ENCODE results near the gene CHMP1A.
"Not testable (repeated sequence)": the region's sequence is repeated elsewhere in the genome, so short reads cannot be mapped to it uniquely, and the experiment has no call there.

CHMP1A gene

DNA sequence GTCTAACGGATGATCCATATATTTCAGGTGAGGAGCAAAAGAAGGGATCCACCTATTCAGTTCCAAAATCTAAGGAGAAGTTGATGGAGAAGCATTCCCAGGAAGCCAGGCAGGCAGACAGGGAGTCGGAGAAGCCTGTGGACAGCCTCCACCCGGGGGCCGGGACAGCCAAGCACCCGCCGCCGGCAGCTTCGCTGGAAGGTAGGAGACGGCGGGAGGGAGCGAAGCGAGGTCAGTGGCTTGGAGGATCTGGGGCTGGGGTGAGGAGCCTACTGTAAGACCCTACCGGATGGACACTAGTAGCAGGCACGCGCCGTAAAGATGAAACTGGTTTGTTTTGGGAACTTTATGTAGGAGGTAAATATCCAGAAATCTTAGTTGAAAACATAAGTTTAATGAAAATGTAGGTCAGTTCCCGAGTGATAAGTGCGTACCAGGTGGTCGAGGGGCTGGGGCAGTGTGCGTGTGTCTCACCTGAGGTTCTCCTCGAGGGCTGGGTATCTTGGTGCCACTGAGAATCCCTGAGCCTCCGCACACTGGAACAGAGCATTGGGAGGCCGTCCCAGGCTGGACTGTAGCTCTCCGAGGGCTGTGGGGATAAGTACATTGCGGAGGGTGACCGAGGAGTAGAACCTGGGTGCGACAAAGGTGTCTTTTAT lies 842 bp upstream of the CHMP1A start:
- peak in 1 of 2 experiments; percentile 41 for DNase-seq

GRCh38 chr16:89656435-89657121 lies 930 bp downstream of the CHMP1A start:
- DNase-seq, result no peak

DNA sequence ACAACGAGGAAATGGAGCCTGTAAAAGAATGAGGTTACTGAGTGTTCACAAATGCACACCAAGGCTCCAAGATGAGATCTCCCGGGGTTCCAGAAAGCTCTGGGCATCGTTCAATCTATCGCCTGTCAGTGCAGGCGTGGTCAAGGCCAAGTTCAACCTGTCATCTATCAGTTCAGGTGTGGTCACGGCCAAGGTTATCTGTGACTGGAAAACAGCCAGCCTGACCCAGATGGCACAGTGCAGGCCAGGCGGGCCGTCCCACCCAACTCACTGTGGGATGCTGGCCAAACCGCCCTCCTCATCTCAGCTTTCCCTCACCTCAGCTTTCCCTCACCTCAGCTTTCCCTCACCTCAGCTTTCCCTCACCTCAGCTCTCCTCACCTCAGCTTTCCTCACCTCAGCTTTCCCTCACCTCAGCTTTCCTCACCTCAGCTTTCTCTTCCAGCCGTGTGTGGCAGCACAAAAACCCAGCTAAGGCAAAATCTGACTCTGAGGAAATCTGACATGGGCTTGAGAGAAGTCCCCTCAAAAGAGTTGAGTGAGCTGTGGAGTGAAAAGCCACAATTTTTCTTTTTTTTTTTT lies 2.4 kb downstream of the CHMP1A start:
- DNase-seq, result no peak

DNA sequence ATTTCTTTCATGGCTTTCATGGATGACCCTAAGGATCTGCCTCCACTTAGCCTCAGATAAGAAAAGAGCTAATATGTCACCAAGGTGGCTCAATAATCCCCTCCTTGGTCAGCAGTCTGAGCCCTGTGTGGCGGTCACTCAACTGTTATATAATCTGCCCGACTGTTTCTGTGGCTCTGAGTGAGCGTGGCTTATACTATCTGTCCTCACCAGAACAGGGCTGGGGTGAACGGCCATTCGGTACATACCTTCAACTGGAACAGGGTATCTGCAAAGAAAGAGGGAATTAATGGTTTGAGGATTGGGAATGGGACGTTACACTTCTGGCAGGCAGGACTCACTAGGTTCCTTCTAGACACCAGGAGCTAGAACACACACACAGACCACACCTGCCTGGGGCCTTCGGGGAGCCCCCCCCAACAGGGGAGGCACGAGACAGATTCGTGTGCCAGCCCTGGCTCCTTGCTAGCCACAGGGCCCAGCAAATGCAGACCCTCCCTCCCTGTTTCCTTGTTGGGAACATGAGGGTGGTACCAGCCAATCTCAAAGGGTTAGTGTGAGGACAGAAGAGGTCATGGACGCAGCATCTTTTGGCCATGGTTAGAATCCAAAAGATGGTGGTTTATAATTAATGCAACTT lies 3.7 kb downstream of the CHMP1A start:
- no peak for DNase-seq

- no peak for DNase-seq
Observed at GRCh38 chr16:89651584-89651983, 5.9 kb downstream of the CHMP1A start.

GRCh38 chr16:89646906-89647305 lies 10.6 kb downstream of the CHMP1A start:
- DNase-seq, result no peak

- DNase-seq, result no peak
Observed at GRCh38 chr16:89646270-89646669, 11.2 kb downstream of the CHMP1A start.

GRCh38 chr16:89645122-89645521 lies 12.4 kb downstream of the CHMP1A start:
- DNase-seq, result no peak

DNA sequence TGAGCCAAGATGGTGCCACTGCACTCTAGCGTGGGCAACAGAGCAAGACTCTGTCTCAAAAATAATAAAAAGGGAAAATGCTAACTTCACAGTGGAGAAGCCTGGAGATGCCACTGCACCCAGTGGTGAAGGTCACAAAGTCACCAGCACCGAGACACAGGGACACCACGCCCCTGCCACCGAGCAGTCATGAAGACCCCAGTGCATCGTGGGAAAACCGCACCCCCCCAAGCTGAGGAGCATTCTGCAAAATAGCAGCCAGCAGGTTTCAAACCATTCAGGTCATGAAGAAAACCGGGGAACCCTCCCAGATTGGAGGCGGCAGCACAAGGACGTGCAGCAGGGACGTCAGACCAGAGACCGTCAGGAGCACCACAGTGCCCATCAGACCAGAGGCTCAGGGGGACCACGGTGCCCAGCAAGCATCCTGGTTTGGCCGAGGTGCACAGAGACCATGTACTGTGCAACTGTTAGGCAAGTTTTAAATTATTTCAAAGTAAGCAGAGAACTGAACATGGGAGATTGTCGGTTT lies 13.7 kb downstream of the CHMP1A start:
- no peak for DNase-seq

- DNase-seq, result no peak
Observed at GRCh38 chr16:89642574-89642973, 14.9 kb downstream of the CHMP1A start.

DNA sequence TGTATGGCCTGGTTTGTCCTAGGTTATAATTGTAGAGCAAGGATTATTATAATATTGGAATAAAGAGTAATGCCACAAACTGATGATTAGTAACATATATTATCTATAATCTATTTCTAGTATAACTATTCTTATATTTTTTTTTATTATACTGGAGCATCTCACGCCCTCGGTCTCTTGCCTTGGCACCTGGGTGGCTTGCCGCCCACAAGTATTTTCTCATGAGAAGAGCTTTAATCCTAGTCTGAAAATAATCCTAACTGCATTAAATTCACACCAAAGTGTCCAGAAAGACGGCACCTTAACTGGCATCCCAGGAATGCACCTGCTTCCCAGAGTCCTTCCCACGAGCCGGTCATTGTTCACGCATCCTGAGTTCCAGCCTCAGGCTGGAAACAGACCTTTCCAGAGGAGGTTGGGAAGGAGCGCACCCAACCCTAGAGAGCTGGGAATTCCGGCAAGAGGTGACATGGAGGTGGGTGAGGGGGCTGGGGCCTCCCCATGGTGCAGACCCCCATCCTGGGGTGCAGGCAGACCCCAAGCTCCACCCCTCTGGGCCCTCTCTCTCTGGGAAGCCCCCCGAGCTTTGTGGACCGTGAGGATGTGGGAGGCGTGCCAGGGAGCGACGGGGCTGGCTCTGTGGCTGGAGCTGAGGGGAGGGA lies 15.9 kb downstream of the CHMP1A start:
- DNase-seq, result no peak

- DNase-seq, result no peak
Observed at GRCh38 chr16:89639385-89639784, 18.1 kb downstream of the CHMP1A start.

GRCh38 chr16:89638455-89638854 lies 19.1 kb downstream of the CHMP1A start:
- DNase-seq, result no peak

GRCh38 chr16:89637379-89637778 lies 20.1 kb downstream of the CHMP1A start:
- no peak for DNase-seq

DNA sequence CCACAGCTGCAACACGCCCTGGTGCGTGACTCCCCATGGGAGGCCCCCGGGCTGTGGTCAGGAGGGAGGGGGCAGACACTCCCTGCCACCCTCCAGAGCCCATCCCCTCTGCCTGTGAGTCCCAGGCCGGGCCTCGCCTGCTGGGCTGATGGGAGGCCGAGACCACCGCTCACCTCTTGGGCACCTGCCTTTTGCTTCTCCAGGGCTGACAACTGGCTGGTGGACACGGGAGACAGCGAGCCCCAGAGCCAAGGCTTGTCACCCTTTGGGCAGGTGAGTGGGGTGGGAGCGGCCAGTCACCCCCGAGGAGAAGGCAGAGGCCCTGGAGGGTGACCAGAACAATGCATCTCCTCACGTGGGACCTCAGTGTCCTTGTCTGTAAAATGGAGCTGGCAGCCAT lies 20.8 kb downstream of the CHMP1A start:
- DNase-seq, result no peak

- DNase-seq, result not testable (repeated sequence)
Observed at GRCh38 chr16:89634463-89635385, 22.8 kb downstream of the CHMP1A start.

DNA sequence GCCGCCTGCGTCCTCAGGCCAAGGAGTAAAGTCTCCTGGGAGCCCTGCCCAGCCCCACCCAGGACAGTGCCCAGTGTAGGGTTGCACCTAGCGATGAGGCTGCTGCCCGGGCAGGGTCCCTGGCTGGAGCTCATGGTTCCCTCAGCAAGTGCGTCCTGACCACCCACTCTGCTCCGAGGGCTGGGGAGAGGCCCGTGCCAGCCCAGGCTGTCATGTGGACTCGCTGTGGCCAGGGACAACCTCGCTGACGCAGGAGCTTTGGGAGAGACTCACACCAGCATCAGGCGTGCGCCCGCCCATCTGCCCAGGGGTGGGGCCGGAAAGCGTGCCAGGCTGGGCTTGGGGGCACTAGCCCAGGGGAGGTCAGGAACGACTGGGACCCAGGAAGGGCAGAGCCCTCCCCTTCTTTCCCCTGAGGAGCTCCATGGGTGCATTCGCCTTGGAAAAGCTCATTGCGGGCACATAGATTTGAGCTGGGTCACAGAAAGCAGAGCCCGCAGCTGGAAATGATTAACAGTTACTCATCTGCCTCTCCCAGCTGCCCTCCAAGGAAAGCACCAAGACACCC lies 24.4 kb downstream of the CHMP1A start:
- DNase-seq, result no peak

- no peak for DNase-seq
Observed at GRCh38 chr16:89629827-89630610, 27.5 kb downstream of the CHMP1A start.

- DNase-seq, result no peak
Observed at GRCh38 chr16:89624777-89625761, 32.4 kb downstream of the CHMP1A start.
